SK-N-SH (cell line): Measurements from ENCODE around the gene TNRC6C.

Source experiments
- EP300 ChIP-seq, 2 experiments: IDR thresholded peaks; 2 replicates each; pipeline versions ENCODE4 v1.4.0 to v1.6.1; 2012; ENCODE audit warnings: borderline replicate concordance in 1 of 2, low read depth in 1 of 2, low read length in 1 of 2
- SIN3A ChIP-seq: IDR thresholded peaks from 2 replicates; pipeline ENCODE4 v1.6.1; 2012; ENCODE audit warnings: low read depth, mild to moderate bottlenecking, low read length, moderate library complexity, borderline replicate concordance
- TF ChIP-seq, protein P1 (sequence below): fragments of 200-600 bp; sonication (generic); IDR thresholded peaks from 2 replicates; pipeline ENCODE4 v1.6.1; 2017; ENCODE audit warnings: antibody characterized with exemption, mild to moderate bottlenecking, moderate library complexity

DNA sequence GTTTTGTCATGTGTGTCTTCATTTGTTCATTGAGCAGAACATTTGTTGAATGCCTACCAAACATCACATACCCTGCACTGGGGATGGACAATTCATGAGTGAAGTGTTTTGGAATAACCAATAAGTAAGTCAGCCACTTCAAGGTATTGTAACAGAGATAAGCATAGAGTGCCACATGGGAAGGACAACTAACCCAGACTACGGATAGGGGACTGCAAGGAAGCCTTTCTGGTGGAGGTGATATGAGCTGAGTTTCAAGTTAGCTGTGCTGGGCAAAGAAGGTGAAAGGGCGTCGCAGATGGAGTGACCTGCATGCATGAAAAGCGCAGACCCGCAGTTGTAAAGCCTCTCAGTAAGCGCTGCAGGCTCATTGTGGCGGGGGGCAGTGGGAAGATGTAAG, 78.8 kb downstream of the TNRC6C start:
- TF ChIP-seq EP300 (IDR thresholded peaks at IDR 0.05; ENCODE audit: borderline replicate concordance in 1 of 2, low read depth in 1 of 2, low read length in 1 of 2) (no peak), SIN3A (no peak)
- TF ChIP-seq, protein P1, sequence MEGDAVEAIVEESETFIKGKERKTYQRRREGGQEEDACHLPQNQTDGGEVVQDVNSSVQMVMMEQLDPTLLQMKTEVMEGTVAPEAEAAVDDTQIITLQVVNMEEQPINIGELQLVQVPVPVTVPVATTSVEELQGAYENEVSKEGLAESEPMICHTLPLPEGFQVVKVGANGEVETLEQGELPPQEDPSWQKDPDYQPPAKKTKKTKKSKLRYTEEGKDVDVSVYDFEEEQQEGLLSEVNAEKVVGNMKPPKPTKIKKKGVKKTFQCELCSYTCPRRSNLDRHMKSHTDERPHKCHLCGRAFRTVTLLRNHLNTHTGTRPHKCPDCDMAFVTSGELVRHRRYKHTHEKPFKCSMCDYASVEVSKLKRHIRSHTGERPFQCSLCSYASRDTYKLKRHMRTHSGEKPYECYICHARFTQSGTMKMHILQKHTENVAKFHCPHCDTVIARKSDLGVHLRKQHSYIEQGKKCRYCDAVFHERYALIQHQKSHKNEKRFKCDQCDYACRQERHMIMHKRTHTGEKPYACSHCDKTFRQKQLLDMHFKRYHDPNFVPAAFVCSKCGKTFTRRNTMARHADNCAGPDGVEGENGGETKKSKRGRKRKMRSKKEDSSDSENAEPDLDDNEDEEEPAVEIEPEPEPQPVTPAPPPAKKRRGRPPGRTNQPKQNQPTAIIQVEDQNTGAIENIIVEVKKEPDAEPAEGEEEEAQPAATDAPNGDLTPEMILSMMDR, result no peak
